Activated B cell treated with CpG ODN at 0.5 μM for 24 hours (primary cell): ENCODE results near the gene GAL. TPM values are rescaled to one million over a fixed set of nuclear protein-coding genes. Genes with fewer than 3 reads are reported as not detected.

Source experiments
- ATAC-seq: fragments of 200-7000 bp; cut with Tn5 transposase; one replicate; pipeline ENCODE4 v1.10.0; 2021; ENCODE audit warnings: low read depth, mild to moderate bottlenecking, moderate library complexity
- CTCF ChIA-PET: fragments of 350-600 bp; sonication (Branson Sonifier 250); formaldehyde crosslinking; loops from one replicate; lab custom pipeline; 2021; ENCODE audit warnings: antibody characterized with exemption; lab: Charles Lee
- POLR2A ChIA-PET: fragments of 350-600 bp; sonication (Branson Sonifier 250); formaldehyde crosslinking; loops from one replicate; lab custom pipeline; 2021; ENCODE audit warnings: antibody characterized with exemption; lab: Charles Lee
- DNase-seq: peaks from one replicate; pipeline ENCODE4 v3.0.0; 2022
- H3K27ac Mint-ChIP-seq: one replicate; pipeline ENCODE4 v1.8.0; 2020; ENCODE audit warnings: mixed read lengths
- H3K27me3 Mint-ChIP-seq: one replicate; pipeline ENCODE4 v1.8.0; 2021; ENCODE audit warnings: mixed read lengths
- H3K36me3 Mint-ChIP-seq: one replicate; pipeline ENCODE4 v1.8.0; 2021; ENCODE audit warnings: low read depth, mixed read lengths
- H3K4me1 Mint-ChIP-seq: one replicate; pipeline ENCODE4 v1.8.0; 2021; ENCODE audit warnings: mixed read lengths
- H3K4me3 Mint-ChIP-seq: one replicate; pipeline ENCODE4 v1.8.0; 2020; ENCODE audit warnings: mild to moderate bottlenecking, mixed read lengths
- H3K9me3 Mint-ChIP-seq: one replicate; pipeline ENCODE4 v1.8.0; 2020; ENCODE audit warnings: mixed read lengths
- CTCF ChIP-seq: fragments of 200-600 bp; IDR thresholded peaks from one replicate; pipeline ENCODE4 v1.8.0; 2022; ENCODE audit warnings: antibody characterized with exemption, mild to moderate bottlenecking
- intact Hi-C: fragments of 100-400 bp; cut with micrococcal nuclease; formaldehyde crosslinking; loops from one replicate; pipeline ENCODE4 v1.15.1; 2024
- total RNA-seq: library from RNA; stranded (reverse); gene quantifications from 2 replicates; pipeline ENCODE4 v1.2.3, GENCODE V29; 2022

The GAL gene
- total RNA-seq, 1 donor from 2014 or later: not detected

DNA sequence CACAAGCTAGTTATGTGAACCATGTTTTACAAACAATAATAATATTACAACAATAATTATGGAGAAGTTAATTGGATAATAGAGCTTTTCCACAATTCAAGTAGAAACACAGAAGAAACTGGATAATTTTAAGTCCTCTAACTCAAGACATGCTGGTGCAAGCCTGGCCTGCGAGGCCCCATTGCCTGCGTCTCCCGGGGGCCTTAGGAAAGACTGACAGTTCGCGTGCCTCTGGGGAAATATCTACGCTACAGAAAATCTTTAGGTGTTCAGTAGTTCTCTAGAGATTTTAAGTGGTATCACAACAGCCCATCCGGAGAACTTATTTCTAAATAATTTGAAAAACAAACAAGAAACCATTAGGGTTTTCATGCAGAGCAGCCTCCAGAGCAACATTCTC, 23.2 kb downstream of the GAL start:
- ATAC-seq (no peak), DNase-seq (no peak)
- Mint-ChIP-seq H3K36me3 (no peaks in the 10 kb centered on the region), H3K4me1 (no peaks in the 10 kb centered on the region), H3K4me3 (no peak overlapping the region), H3K27ac (no peak overlapping the region), H3K9me3 (no peaks in the 10 kb centered on the region), H3K27me3 (peaks cover 3% of the 10 kb centered on the region)
- TF ChIP-seq CTCF: no peak
- ChIA-PET CTCF (no interaction called here), POLR2A (no interaction called here)
- intact Hi-C loops: no loop called here

GRCh38 chr11:68709062-68709461, 24.7 kb downstream of the GAL start:
- no peak overlapping the region for H3K27ac Mint-ChIP-seq
- H3K4me3 Mint-ChIP-seq: no peak overlapping the region
- DNase-seq (no peak), ATAC-seq (no peak)
- TF ChIP-seq CTCF: no peak
- POLR2A ChIA-PET: interaction anchor here (0.6 kb wide), 1 partner anchor 214 kb away, joined by 4 read pairs; no protein-coding TSS in a partner anchor
- CTCF ChIA-PET: no interaction called here
- H3K4me1 Mint-ChIP-seq: no peaks in the 10 kb centered on the region
- H3K27me3 Mint-ChIP-seq: peaks cover 3% of the 10 kb centered on the region
- H3K36me3 Mint-ChIP-seq: no peaks in the 10 kb centered on the region
- intact Hi-C loops: no loop called here
- H3K9me3 Mint-ChIP-seq: no peaks in the 10 kb centered on the region

DNA sequence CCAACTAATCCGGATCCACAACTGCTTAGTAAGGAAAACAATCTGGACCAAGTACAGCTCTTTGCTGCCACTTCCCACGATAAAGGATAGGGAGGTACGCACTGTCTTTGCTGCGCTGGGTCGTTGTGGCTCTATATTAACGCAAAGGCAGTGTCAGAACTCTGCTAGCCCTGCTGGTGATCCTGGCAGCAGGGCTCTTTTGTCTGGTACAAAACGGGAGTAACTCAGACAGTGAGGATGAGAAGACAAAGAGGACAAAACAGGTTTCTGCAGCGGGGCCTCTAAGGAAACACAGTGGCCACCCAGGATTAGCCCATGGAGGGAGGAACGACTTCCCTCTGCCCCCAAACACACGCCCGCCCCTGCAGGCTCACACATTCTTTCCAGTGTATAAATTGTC, 26.1 kb downstream of the GAL start:
- DNase-seq: no peak
- no peak for TF ChIP-seq CTCF

GRCh38 chr11:68711114-68711513, 26.8 kb downstream of the GAL start:
- no peak for DNase-seq
- no peaks in the 10 kb centered on the region for H3K4me1 Mint-ChIP-seq
- no peak overlapping the region for H3K27ac Mint-ChIP-seq
- H3K36me3 Mint-ChIP-seq: no peaks in the 10 kb centered on the region
- CTCF ChIA-PET: no interaction called here
- POLR2A ChIA-PET: no interaction called here
- intact Hi-C loops: no loop called here
- TF ChIP-seq CTCF: no peak
- peaks cover under 1% of the 10 kb centered on the region for H3K27me3 Mint-ChIP-seq
- no peaks in the 10 kb centered on the region for H3K9me3 Mint-ChIP-seq
- no peak for ATAC-seq
- no peak overlapping the region for H3K4me3 Mint-ChIP-seq

More for the DNA sequence above, 26.1 kb downstream of the GAL start:
- ChIA-PET POLR2A (no interaction called here), CTCF (no interaction called here)
- no peaks in the 10 kb centered on the region for H3K4me1 Mint-ChIP-seq
- intact Hi-C loops: no loop called here
- no peaks in the 10 kb centered on the region for H3K27me3 Mint-ChIP-seq
- no peak overlapping the region for H3K27ac Mint-ChIP-seq
- no peak for ATAC-seq
- no peak overlapping the region for H3K4me3 Mint-ChIP-seq
- H3K9me3 Mint-ChIP-seq: no peaks in the 10 kb centered on the region
- no peaks in the 10 kb centered on the region for H3K36me3 Mint-ChIP-seq

- POLR2A ChIA-PET: no interaction called here
- ATAC-seq: no peak
- H3K4me1 Mint-ChIP-seq: no peaks in the 10 kb centered on the region
- CTCF ChIA-PET: no interaction called here
- H3K36me3 Mint-ChIP-seq: peaks cover 2% of the 10 kb centered on the region
- DNase-seq: no peak
- no peak for TF ChIP-seq CTCF
- peaks cover 3% of the 10 kb centered on the region for H3K9me3 Mint-ChIP-seq
- peaks cover 9% of the 10 kb centered on the region for H3K27me3 Mint-ChIP-seq
- intact Hi-C loops: no loop called here
- no peak overlapping the region for H3K4me3 Mint-ChIP-seq
- H3K27ac Mint-ChIP-seq: no peak overlapping the region
Measured at GRCh38 chr11:68714060-68714856, 29.9 kb downstream of the GAL start.
